NCI-H128 (cell line): ENCODE measurements around the gene CBR4.
"Not testable (repeated sequence)": the region's sequence is repeated elsewhere in the genome, so short reads cannot be mapped to it uniquely, and the experiment has no call there.

Experiments
- DNase-seq: peaks from one replicate; lab custom pipeline; 2025; ENCODE audit not compliant: unreplicated experiment; lab: John Stamatoyannopoulos, UW

CBR4 gene

GRCh38 chr4:169010125-169011023 lies at the start of gene CBR4:
Gene CBR4 (minus strand): TSS chr4:169010255. CDS start chr4:169010089, 166 bp downstream.
- peak; percentile 94 for DNase-seq

DNA sequence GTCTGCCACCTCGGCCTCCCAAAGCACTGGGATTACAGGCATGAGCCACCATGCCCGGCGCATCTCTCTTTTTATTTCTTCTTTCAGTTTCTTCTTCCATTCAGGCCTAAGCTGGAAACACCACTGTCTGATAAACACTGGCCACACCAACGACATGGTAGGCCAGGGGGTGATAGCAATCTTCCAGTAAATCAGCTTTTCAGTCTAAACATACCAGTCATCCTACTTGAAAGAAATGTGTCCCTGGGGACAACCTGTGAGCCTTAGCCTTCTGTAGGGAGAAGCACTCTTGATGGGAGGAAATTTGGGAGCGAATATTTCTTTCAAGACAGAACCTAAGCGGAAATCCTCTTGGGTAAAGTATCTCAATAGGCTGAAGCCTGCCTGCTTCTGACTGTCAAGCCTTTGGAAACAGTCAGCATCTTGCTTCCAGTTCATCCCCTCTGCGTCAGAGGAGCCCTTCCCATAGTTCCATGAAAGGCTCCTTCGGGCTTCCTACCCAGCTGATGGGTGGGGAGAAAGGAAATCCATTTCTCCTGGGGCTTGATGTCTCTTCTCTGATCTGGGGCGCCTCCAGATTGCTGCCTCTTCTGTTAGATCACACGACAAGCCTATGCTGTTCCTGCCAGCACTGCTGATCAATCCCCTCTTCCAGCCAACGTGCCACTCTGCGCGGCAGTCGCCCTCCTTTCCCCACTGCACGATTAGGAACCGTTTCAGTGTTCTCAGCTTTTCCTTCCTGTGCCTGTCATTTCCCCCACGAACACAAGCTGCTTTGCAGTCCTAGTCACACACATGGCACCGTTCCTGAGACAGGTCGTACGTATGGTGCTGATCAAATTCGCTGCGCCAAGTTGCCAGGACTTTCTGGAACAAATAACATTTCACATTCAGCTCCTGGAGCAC lies 49.5 kb upstream of the CBR4 start:
- DNase-seq, result no peak

- no peak for DNase-seq
Observed at GRCh38 chr4:169058312-169058711, 48.3 kb upstream of the CBR4 start.

GRCh38 chr4:169054879-169055278 lies 44.8 kb upstream of the CBR4 start:
- DNase-seq, result no peak

DNA sequence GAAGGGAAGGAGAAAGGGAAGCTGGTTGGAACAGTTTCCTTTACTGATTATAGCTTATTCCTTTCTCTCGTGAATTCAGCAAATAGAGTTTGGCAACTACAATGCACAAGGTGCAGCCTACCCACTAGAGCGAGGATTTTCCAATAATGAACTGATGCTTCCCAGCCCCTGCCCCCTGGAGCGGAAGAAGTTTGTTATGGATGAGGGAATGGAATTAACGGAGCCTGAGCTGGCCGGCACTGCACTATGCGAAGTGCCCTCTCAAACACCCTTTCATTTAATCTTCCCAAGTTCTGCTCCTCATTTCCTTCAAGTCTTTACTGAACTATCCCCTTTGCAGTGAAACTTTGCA lies 42.5 kb upstream of the CBR4 start:
- no peak for DNase-seq

- DNase-seq, result no peak
Observed at GRCh38 chr4:169051761-169052593, 41.9 kb upstream of the CBR4 start.

GRCh38 chr4:169050881-169051760 lies 41.1 kb upstream of the CBR4 start:
- DNase-seq, result no peak

DNA sequence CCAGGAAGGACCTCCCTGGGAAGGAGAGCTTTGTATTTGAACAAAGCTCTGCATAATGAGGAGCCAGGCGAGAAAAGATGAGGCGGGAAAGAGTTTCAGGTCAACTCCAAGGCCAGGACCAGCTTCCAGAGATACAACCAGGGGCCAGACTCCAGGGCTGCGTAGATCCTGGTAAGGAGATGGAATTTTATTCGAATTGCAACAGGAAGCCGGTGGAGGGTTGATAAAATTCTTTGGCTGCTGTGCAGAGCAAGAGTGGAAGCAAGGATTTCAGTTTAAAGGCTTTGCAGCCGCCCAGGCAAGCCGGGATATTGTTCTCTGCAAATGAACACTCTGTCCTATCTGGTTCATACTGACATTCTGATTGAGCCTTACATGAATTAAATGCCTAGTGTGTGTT lies 40.2 kb upstream of the CBR4 start:
- no peak for DNase-seq

GRCh38 chr4:169048868-169049414 lies 38.9 kb upstream of the CBR4 start:
- DNase-seq, result no peak

DNA sequence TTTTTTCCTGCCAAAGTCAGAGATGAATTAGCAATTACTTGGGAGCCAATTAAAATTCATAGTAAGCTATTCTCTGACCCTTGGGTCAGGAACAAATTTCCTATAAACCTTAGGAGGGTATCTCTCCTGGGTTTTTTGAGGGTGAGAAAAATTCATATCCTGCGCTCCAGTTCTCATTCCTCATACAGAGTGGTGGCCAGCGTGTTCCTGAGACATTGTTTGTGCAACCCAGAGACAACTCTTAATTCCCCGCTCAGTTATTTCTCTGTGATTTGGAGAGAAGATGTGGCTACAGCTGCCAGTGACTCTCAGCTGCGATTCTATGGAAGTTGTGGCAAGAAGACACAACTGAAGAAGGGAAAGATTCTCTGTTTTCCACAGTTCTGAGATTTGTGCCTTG lies 37.9 kb upstream of the CBR4 start:
- DNase-seq, result no peak

DNA sequence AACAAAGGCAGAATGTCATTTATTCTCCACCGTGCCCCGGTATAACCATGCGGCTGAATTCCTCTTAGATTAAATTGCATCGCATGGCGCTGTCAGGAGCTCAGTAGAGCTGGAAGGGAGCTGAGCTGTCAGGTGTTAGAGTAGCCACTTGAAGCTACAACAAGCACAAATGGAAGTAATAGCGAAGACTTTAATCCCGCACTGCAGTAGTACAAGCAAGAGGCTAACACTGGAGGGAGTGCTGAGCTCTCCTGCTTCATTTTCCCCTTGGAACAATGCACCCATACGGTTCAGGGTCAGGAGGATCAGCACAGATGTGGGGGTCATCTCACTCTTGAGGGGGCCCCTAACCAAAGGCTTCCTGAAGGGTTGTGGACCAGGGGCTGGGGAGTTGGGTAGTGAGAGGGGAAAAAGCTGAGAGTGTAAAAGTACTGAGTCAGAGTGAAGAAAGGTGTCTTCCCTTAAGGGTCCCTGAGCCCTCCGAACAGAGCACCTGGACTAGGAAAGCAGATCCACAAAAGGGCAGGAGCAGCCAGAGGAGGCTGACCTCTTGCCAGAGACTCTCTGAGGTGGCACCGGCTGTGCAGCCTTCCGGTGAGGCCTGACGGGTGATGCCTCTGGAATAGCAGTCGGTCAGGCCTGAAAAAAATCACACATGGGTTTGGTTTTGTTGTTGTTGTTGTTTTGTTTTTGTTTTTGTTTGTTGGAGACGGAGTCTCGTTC lies 36.0 kb upstream of the CBR4 start:
- DNase-seq, result no peak

- DNase-seq, result no peak
Observed at GRCh38 chr4:169044714-169045447, 34.8 kb upstream of the CBR4 start.

- DNase-seq, result no peak
Observed at GRCh38 chr4:169042608-169043007, 32.6 kb upstream of the CBR4 start.

DNA sequence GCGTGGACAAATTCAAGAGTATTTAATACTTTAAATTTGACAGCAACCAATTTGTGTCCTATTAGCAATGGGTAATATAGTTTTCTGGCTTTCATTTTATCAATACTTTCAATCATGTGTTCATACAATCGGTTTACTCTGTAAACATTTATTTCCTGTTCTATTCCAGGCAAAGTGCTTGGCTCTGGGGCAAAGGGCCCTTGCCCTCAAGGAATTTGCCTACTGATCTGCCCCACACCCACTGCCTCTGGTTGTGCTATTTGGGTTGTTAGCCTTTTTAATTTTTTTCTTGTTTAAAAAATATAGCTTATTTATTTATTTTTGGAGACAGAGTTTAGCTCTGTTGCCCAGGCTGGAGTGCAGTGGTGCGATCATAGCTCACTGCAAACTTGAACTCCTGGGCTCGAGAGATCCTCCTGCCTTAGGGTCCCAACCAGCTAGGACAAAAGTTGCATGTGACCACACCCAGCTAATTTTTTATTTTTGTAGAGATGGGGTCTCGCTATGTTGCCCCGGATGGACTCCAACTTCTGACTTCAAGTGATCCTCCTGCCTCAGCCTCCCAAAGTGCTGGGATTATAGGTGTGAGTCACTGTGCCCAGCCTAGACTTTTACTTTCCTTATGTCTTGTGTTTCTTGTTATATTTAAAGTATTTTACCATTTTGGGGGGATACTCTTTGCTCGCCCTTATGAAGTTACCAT lies 30.7 kb upstream of the CBR4 start:
- DNase-seq, result no peak

DNA sequence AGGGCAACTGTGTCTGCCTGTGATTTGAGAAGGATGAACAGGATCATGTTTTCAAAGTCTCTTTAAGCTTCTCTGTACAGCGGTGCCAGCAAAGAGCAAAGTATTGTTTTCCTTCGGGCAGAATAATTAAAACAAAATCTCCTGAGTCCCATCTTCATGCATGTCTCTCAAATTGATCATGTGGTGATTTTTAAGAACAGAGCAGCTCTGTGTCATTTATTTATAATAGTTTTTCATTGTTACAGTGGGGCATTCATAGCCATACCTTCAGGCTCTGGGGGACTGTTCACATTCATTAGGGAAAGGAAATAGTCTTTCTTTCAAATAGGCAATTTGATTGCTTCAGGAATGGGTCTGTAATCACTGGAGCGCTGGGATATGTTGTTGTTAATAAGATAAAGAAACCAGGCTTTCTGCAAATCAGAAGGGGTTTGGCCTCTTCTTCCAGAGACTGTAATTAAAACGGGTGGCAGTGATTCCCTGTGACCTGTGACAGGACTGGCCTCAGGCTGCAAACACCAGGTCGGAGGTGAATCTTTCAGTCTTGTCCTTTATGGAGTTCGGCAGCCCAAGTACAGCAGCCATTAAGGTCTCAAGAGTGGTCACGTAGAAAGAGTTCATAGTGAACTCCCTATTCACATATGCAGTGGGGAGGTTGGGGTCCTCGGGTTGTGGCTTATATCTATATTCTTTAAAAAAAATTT lies 29.3 kb upstream of the CBR4 start:
- DNase-seq, result no peak

DNA sequence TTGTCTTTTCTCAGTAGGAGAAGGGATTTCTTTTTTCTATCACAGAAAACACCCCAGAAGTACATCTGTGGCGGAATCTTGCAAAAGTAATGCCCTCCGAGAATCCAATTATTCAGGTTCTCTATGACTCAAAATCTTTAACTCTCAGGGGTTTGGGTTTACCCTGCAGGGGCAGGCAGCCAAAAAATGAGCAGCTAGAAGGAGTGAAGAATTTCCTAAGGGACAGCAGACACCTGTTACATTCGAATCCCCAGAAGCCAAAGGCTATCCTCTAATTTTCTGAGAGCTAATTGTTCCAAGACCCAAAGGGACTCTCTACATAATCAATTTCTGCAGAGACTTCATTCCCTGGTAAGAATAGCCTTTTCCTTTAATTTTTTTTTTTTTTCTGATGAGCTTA lies 27.5 kb upstream of the CBR4 start:
- DNase-seq, result no peak

- not testable (repeated sequence) for DNase-seq
Observed at GRCh38 chr4:169035871-169036620, 26.0 kb upstream of the CBR4 start.
